HG03442 (cell line): ENCODE results near the gene SOHLH1.

ENCODE experiments used
- ATAC-seq: cut with Tn5 transposase; IDR thresholded peaks from one replicate; pipeline ENCODE4 v1.9.1; 2021; ENCODE audit warnings: mild to moderate bottlenecking, moderate library complexity; ENCODE audit not compliant: unreplicated experiment

Gene SOHLH1

DNA sequence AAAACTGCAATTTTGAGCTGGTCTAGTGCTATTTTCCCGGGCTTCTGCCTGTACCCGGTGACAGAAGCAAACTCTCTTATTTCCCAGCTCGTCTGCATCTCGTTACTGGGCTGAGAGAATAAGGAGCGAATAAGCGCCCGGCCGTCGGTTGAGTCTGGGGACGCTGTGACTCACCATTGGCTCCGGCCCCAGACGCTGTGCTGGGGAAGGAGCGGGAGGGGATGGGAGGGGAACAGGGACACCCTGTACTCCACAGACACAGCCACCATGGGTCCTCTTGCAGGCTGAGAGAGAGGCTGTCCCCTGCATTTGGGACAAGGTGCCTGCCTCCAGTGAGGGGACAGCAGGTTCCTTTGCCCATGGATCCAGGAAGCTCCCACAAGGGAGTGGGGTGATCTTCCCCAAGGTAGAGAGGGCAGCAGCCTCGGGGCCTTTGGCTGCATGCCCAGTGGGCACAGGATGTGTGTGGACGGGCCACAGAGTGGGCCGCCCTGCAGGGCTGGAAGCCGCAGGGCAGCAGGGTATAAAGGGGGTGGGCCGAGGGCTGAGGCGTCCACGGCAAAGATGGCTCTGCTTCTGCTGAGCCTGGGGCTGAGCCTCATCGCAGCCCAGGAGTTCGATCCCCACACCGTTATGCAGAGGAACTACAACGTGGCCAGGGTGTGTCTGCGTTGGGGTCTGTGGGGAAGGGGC lies 36.4 kb downstream of the SOHLH1 start, which contains the start of gene LCN9:
Gene LCN9, plus strand, starts transcription at position 552 of the 693 bp plus-strand sequence. Its CDS starts 13 bp downstream, at position 565.
- ATAC-seq, result no peak

DNA sequence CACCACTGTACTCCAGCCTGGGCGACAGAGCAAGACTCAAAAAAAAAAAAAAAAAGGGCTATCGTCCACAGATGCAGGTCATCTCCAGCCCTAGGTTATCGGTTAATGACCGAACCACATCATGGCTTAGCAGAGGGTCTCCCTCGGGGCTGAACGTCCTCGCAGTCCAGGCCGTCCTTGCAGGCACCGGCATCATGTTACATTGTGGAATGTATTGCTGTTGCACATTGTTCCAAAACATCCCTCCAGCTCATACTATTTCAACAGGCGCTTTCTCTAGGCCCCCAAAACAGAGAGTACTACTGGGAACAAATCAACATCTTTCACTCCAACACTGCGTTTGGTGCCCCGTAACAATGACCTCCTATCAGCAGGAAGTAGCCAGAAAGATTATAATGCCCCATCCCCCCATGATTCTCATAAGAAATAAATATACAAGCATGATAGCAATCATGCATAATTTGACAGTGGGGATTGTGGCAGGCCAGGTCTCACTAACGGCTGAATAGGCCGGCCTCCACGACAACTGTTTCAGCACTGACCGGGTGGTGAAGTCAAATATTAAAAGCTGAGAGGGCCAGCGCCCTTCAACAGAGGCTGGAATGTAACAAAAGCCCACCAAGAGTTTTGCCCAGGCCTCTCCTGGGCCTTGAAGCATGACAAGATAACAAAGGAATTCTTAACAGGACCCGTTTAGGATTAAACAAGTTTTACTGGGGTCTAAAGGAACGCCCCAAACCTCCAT lies 37.3 kb downstream of the SOHLH1 start:
- no peak for ATAC-seq

DNA sequence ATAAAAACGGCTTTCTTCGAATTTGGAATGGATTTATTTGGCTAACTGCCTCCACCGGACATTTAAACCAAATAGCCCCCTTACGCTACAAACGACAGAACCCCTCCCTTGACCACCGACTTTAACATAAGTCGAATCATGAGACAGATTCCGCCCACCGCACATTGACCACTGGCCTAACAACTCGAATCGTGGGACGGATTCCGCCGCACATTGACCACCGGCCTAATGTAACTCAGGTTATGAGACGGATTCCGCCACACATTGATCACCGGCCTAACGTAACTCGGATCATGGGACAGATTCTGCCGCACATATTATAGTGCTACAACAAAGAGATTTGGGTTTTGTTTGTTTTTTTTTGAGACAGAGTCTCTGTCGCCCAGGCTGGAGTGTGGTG lies 38.9 kb downstream of the SOHLH1 start:
- no peak for ATAC-seq

DNA sequence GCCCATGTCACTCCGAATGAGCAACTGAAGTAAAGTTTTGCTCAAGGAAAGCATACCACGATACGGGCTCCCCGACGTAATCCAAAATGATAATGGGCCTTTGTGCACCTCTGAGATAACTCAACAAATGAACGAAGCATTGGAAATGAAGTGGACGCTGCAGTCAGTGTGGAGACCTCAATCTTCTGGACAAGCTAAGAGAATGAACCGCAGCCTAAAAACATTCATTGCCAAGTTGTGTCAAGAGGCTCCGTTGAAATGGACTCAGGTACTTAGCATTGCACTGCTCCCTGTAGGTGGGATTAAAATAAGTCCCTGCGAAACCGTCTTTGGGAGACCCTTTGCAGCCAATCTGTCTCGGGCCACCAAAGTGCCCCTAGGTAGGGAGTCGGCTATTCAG lies 40.0 kb downstream of the SOHLH1 start:
- ATAC-seq, result no peak

DNA sequence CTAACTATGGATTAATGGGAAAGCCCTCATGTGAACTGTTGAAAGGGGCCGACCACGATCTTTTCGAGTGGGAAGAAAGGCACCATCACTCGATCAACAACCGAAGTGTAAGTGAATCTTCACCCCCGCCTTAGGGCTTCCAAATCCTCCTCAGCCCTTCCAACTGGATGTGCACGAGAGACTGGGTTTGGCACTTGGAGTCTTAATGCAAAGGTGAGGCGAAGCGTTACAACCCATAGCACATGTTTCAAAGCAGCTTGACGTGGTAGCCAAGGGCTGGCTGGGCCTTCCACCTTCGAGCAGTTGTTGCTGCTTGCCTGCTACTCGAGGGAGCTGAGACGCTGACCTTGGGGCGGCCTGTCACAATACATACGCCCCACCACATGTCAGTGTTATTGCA lies 41.9 kb downstream of the SOHLH1 start:
- no peak for ATAC-seq

DNA sequence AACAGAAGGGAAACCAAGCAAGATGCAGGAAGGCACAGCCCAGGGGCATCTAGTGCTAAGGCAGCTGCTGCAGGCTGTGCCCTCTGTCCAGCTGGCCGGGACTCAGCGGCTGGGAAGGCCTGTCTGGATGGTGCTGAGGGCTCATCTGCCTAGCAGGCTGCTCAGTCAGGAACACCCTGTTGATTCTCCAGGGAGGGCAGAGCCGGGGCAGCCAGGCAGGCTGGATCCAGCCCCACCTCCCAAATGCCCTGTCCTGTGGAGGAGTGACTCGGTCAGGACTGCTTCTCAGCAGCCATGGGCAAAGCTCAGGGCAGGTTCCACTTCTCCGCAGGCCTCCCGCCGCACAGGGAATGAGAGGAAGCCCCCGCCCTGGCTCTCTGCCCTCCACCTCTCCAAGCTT lies 44.0 kb downstream of the SOHLH1 start:
- no peak for ATAC-seq

DNA sequence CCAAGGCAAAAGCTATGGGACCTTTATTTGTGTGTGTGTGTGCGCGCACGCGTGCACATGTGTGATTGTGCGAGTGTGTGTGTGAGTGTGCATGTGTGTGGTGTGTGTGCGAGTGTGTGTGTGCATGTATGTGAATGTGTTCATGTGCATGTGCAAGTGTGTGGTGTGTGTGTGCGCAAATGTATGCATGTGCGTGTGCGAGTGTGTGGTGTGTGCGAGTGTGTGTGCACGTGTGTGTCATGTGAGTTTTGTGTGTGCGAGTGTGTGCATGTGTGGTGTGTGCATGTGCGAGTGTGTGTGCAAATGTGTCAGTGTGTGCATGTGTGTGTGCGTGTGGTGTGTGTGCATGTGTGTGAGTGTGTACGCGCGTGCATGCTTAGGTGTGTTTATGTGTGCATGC lies 48.9 kb downstream of the SOHLH1 start:
- no peak for ATAC-seq

DNA sequence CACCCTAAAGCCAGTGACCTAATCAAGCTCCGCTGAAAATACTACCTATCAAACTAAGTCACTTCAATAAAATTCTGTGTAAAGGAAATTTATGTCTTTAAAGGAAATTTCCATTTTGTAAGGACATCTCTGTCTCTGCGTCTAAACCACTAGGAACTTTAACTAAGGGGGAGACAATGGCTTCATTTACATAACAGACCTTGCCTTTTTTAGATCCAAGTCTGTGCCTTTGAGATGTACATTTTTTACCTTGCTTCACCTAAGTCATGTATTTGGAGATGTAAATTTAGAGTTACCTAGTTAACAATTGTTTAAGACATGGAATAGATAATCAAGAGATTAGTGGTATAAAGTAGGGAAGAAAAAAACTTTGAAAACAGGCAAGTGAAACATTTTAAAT lies 49.8 kb downstream of the SOHLH1 start:
- no peak for ATAC-seq

DNA sequence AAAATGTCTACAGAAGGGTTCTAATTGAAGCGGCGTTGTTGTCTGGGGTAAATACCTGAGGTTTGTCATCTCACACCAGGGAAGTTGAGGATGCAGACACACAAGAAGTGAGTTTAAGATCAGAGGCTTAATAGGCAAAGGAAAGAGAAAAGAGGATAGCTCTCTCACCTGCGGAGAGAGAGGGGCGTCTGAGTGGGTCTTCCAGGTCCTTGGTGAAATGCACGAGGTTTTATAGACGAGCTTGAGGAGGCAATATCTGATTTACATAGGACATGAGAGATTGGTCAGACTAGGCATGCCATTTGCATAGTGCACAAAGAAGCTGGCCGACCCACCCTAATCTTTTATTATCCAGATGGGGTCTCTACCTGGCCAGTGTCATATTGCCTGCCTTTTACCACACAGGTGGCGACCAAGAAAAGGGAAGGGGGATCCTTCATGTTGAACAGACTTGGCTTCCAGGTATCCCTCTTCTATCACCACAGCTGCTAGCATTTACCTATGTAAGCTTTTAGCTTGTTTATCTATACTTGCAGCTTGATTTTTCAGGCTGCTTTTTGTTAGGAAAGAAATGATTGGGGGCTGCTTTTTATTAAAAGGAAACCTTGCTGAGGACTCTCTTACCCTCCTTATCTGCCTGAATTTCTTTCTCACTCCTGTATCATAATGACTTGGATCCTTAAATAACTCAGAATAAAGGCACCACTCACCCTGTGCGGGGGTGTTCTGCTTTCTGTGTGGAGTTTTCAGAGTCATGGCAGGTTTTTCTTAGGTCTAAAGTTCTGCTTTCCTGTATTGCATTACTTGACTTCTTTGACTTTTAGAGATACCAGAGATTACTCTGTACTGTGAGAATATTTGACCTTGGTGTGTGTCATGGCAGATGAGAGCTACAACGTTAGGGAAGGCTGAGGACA lies 50.5 kb downstream of the SOHLH1 start:
- no peak for ATAC-seq

DNA sequence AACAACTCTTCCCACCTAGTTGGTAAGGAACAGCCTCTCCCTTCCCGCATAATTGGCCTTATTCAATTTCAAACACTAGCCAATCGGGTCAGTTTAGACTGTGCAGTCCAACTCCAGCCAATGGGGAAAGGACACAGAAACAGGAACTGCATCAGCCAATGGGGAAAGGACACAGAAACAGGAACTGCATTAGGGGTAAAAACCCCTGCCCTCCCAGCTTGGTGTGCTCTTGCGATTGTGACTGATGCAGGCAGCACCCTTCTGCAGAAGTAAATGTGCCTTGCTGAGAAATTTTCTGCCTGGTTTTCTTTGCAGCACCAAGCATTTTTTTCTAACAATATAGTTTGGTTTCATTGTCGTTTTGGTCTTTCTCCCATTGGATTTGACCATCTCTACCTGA lies 51.4 kb downstream of the SOHLH1 start:
- ATAC-seq, result no peak

DNA sequence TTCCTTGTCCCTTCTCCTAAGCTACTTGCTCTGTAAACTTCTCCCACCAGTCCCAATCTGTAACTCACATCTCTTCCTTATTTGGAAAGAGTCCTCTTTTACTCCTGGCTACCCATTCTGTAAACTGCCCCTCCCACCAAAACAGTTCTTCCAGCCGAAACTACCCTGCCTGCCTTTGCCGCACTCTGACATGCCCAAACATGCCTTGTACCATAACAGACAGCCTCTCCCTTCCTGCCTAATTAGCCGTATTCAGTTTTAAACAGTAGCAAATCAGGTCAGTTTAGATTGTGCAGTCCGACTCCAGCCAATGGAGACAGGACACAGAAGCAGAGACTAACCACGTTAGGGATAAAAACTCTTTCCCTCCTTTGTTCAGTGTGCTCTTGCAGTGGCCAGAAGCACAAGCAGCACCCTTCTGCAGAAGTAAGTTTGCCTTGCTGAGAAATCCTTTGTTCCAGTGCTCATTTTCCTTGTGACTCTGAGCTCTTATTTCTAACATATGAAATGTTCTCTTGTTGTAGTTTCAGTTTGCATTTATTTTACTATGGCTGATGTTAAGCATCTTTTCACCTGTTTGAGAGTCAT lies 54.6 kb downstream of the SOHLH1 start:
- no peak for ATAC-seq
